GM23338 (cell line): Measurements from ENCODE around the gene CCN2. TPM values are rescaled to one million over a fixed set of nuclear protein-coding genes. Genes with fewer than 3 reads are reported as not detected.
A peak's percentile ranks its signal among the peaks of the same experiment; 100 is the strongest.

Experiments
- ATAC-seq: fragments of 200-7000 bp; cut with Tn5 transposase; 3 replicates; pipeline ENCODE4 v1.9.1; 2020
- DNase-seq: peaks from one replicate; pipeline ENCODE4 v3.0.0-alpha.2; 2015; ENCODE audit warnings: low spot score
- H2AFZ ChIP-seq: fragments of 200-600 bp; sonication (generic); 2 replicates; pipeline ENCODE4 v1.8.0; 2016; ENCODE audit warnings: antibody characterized with exemption, mild to moderate bottlenecking, moderate library complexity
- H3F3A ChIP-seq: fragments of 200-600 bp; sonication (generic); replicated peaks from 2 replicates; pipeline ENCODE4 v1.8.0; 2017; ENCODE audit warnings: antibody characterized with exemption, mixed run types, low read depth
- H3K27ac ChIP-seq: fragments of 200-600 bp; sonication (generic); 2 replicates; pipeline ENCODE4 v1.6.1; 2016; ENCODE audit warnings: low read depth
- H3K27me3 ChIP-seq: fragments of 200-600 bp; sonication (generic); 2 replicates; pipeline ENCODE4 v1.8.0; 2016; ENCODE audit warnings: mild to moderate bottlenecking, mixed run types, moderate library complexity; ENCODE audit not compliant: insufficient read depth
- H3K36me3 ChIP-seq: fragments of 200-600 bp; sonication (generic); 2 replicates; pipeline ENCODE4 v1.8.0; 2016; ENCODE audit warnings: mild to moderate bottlenecking; ENCODE audit not compliant: insufficient read depth
- H3K4me1 ChIP-seq: fragments of 200-600 bp; sonication (generic); 2 replicates; pipeline ENCODE4 v1.8.0; 2016; ENCODE audit warnings: mild to moderate bottlenecking, moderate library complexity; ENCODE audit not compliant: insufficient read depth
- H3K4me2 ChIP-seq: fragments of 200-600 bp; sonication (generic); 2 replicates; pipeline ENCODE4 v1.7.1; 2017; ENCODE audit warnings: mixed run types
- H3K4me3 ChIP-seq: fragments of 200-600 bp; sonication (generic); 2 replicates; pipeline ENCODE4 v1.6.1; 2016; ENCODE audit warnings: mixed run types
- H3K79me2 ChIP-seq: fragments of 200-600 bp; sonication (generic); replicated peaks from 2 replicates; pipeline ENCODE4 v1.8.0; 2017; ENCODE audit warnings: mild to moderate bottlenecking; ENCODE audit not compliant: insufficient read depth
- H3K9me2 ChIP-seq: fragments of 200-600 bp; sonication (generic); 2 replicates; pipeline ENCODE4 v1.8.0; 2017; ENCODE audit not compliant: insufficient read depth
- H4K20me1 ChIP-seq: fragments of 200-600 bp; sonication (generic); replicated peaks from 2 replicates; pipeline ENCODE4 v1.8.0; 2017; ENCODE audit warnings: mild to moderate bottlenecking; ENCODE audit not compliant: insufficient read depth
- H3K27ac Mint-ChIP-seq: 2 replicates; pipeline ENCODE4 v1.8.0; 2020; ENCODE audit warnings: inconsistent platforms, mild to moderate bottlenecking, moderate library complexity, mixed read lengths
- H3K27me3 Mint-ChIP-seq: 3 replicates; pipeline ENCODE4 v1.8.0; 2022; ENCODE audit warnings: low read depth, mild to moderate bottlenecking, moderate library complexity, mixed read lengths, inconsistent platforms; ENCODE audit not compliant: insufficient read depth, poor library complexity
- H3K36me3 Mint-ChIP-seq: 3 replicates; pipeline ENCODE4 v1.8.0; 2021; ENCODE audit warnings: low read depth, mild to moderate bottlenecking, inconsistent platforms, moderate library complexity, mixed read lengths
- H3K4me1 Mint-ChIP-seq: 3 replicates; pipeline ENCODE4 v1.8.0; 2020; ENCODE audit warnings: mild to moderate bottlenecking, inconsistent platforms, mixed read lengths
- H3K4me3 Mint-ChIP-seq: 3 replicates; pipeline ENCODE4 v1.8.0; 2021; ENCODE audit warnings: moderate library complexity, mild to moderate bottlenecking, inconsistent platforms, mixed read lengths
- H3K9me3 Mint-ChIP-seq: 3 replicates; pipeline ENCODE4 v1.8.0; 2020; ENCODE audit warnings: moderate library complexity, mild to moderate bottlenecking, inconsistent platforms, mixed read lengths
- CREB1 ChIP-seq: fragments of 250-450 bp; sonication (Bioruptor Pico); IDR thresholded peaks from 2 replicates; pipeline ENCODE4 v1.5.0; 2020; ENCODE audit warnings: low read depth, mild to moderate bottlenecking, moderate library complexity
- EZH2 ChIP-seq: fragments of 200-600 bp; sonication (generic); IDR thresholded peaks from one replicate; pipeline ENCODE4 v1.8.0; 2017; ENCODE audit warnings: antibody characterized with exemption, mild to moderate bottlenecking, low read depth; ENCODE audit not compliant: unreplicated experiment
- EZH2phosphoT487 ChIP-seq: fragments of 200-600 bp; sonication (generic); IDR thresholded peaks from one replicate; pipeline ENCODE4 v1.8.1; 2018; ENCODE audit warnings: antibody characterized with exemption; ENCODE audit not compliant: unreplicated experiment
- JUNB ChIP-seq: IDR thresholded peaks from one replicate; pipeline ENCODE4 v1.6.1; 2016; ENCODE audit warnings: antibody characterized with exemption; ENCODE audit not compliant: unreplicated experiment
- NANOG ChIP-seq: IDR thresholded peaks from 2 replicates; pipeline ENCODE4 v1.6.1; 2016; ENCODE audit warnings: antibody characterized with exemption, borderline replicate concordance
- POLR2AphosphoS5 ChIP-seq: IDR thresholded peaks from 2 replicates; pipeline ENCODE4 v1.6.1; 2016; ENCODE audit warnings: antibody characterized with exemption, low read depth
- STAT1 ChIP-seq: IDR thresholded peaks from one replicate; pipeline ENCODE4 v1.6.1; 2016; ENCODE audit warnings: antibody characterized with exemption; ENCODE audit not compliant: unreplicated experiment
- ZNF114 ChIP-seq: fragments of 250-450 bp; sonication (Bioruptor Pico); IDR thresholded peaks from 2 replicates; pipeline ENCODE4 v1.5.0; 2020; ENCODE audit warnings: mild to moderate bottlenecking, moderate library complexity
- ZNF331 ChIP-seq: fragments of 250-450 bp; sonication (Bioruptor Pico); IDR thresholded peaks from 2 replicates; pipeline ENCODE4 v1.5.0; 2020; ENCODE audit warnings: low read depth, mild to moderate bottlenecking, moderate library complexity
- ZNF462 ChIP-seq: fragments of 250-450 bp; sonication (Bioruptor Pico); IDR thresholded peaks from 2 replicates; pipeline ENCODE4 v1.5.0; 2020; ENCODE audit warnings: mild to moderate bottlenecking, moderate library complexity
- polyA plus RNA-seq: library from polyadenylated mRNA; unstranded; fragments of >200 nt; fragmentation: Nextera tagmentation; extraction: Ambion mirVana; gene quantifications from 2 replicates; pipeline ENCODE4 v1.2.1, GENCODE V29; 2016
- total RNA-seq: library from RNA; depleted of rRNA; stranded (reverse); fragments of >200 nt; shearing (Covaris generic); gene quantifications from 2 replicates; pipeline ENCODE4 v1.2.3, GENCODE V29; 2014
- TF ChIP-seq, protein P1 (sequence below), 2 experiments: fragments of 200-600 bp in 1 of 2; sonication (generic) in 1 of 2; conservative IDR thresholded peaks; 2 replicates each; pipeline versions ENCODE4 v1.5.1 to v1.6.1; 2016 to 2017; ENCODE audit warnings: antibody characterized with exemption in 2 of 2, low read depth in 2 of 2, mild to moderate bottlenecking in 2 of 2, moderate library complexity in 1 of 2
- TF ChIP-seq, protein P2 (sequence below): IDR thresholded peaks from 2 replicates; pipeline ENCODE4 v1.6.1; 2016; ENCODE audit warnings: antibody characterized with exemption
- TF ChIP-seq, protein P3 (sequence below): IDR thresholded peaks from one replicate; pipeline ENCODE4 v1.6.1; 2018; ENCODE audit warnings: antibody characterized with exemption; ENCODE audit not compliant: unreplicated experiment

The CCN2 gene
- total and polyA plus RNA-seq, 2 experiments from 2014 or later = 128 to 159 TPM

GRCh38 chr6:131952886-131953509 is 1.8 kb upstream of the CCN2 start:
- Mint-ChIP-seq H3K27ac (peak overlapping the region; percentile 97), H3K36me3 (peaks cover 26% of the 10 kb centered on the region), H3K4me1 (peaks cover 70% of the 10 kb centered on the region), H3K4me3 (peak overlapping the region; percentile 76), H3K9me3 (peaks cover 5% of the 10 kb centered on the region; the same call in 2 of the 3 replicates), H3K27me3 (peaks cover 24% of the 10 kb centered on the region)
- Histone ChIP-seq H3K27ac (peak overlapping the region; percentile 77), H2AFZ (no peak overlapping the region), H3K4me1 (peaks cover 56% of the 10 kb centered on the region), H3K27me3 (no peaks in the 10 kb centered on the region), H3K79me2 (peaks cover 24% of the 10 kb centered on the region), H3K4me2 (peak overlapping the region; percentile 68), H3K4me3 (peak overlapping the region; percentile 31; the same call in 1 of the 2 replicates), H3K36me3 (peaks cover 19% of the 10 kb centered on the region), H3F3A (peaks cover 12% of the 10 kb centered on the region), H3K9me2 (no peaks in the 10 kb centered on the region), H4K20me1 (peaks cover 15% of the 10 kb centered on the region)
- TF ChIP-seq ZNF331 (CRISPR knock-in tag) (no peak), EZH2phosphoT487 (no peak), POLR2AphosphoS5 (no peak), CREB1 (CRISPR knock-in tag) (no peak), JUNB (no peak), ZNF462 (peak; percentile 47), NANOG (peak; percentile 81), ZNF114 (CRISPR knock-in tag) (0 out of 2 replicates have a peak, but pooled peaks have one; percentile 66), STAT1 (no peak), EZH2 (no peak)
- TF ChIP-seq, protein P1, sequence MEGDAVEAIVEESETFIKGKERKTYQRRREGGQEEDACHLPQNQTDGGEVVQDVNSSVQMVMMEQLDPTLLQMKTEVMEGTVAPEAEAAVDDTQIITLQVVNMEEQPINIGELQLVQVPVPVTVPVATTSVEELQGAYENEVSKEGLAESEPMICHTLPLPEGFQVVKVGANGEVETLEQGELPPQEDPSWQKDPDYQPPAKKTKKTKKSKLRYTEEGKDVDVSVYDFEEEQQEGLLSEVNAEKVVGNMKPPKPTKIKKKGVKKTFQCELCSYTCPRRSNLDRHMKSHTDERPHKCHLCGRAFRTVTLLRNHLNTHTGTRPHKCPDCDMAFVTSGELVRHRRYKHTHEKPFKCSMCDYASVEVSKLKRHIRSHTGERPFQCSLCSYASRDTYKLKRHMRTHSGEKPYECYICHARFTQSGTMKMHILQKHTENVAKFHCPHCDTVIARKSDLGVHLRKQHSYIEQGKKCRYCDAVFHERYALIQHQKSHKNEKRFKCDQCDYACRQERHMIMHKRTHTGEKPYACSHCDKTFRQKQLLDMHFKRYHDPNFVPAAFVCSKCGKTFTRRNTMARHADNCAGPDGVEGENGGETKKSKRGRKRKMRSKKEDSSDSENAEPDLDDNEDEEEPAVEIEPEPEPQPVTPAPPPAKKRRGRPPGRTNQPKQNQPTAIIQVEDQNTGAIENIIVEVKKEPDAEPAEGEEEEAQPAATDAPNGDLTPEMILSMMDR (conservative IDR thresholded peaks at IDR 0.05; ENCODE audit: low read depth in 2 of 2) = no peak
- TF ChIP-seq, protein P2, sequence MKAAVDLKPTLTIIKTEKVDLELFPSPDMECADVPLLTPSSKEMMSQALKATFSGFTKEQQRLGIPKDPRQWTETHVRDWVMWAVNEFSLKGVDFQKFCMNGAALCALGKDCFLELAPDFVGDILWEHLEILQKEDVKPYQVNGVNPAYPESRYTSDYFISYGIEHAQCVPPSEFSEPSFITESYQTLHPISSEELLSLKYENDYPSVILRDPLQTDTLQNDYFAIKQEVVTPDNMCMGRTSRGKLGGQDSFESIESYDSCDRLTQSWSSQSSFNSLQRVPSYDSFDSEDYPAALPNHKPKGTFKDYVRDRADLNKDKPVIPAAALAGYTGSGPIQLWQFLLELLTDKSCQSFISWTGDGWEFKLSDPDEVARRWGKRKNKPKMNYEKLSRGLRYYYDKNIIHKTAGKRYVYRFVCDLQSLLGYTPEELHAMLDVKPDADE = no peak
- TF ChIP-seq, protein P3, sequence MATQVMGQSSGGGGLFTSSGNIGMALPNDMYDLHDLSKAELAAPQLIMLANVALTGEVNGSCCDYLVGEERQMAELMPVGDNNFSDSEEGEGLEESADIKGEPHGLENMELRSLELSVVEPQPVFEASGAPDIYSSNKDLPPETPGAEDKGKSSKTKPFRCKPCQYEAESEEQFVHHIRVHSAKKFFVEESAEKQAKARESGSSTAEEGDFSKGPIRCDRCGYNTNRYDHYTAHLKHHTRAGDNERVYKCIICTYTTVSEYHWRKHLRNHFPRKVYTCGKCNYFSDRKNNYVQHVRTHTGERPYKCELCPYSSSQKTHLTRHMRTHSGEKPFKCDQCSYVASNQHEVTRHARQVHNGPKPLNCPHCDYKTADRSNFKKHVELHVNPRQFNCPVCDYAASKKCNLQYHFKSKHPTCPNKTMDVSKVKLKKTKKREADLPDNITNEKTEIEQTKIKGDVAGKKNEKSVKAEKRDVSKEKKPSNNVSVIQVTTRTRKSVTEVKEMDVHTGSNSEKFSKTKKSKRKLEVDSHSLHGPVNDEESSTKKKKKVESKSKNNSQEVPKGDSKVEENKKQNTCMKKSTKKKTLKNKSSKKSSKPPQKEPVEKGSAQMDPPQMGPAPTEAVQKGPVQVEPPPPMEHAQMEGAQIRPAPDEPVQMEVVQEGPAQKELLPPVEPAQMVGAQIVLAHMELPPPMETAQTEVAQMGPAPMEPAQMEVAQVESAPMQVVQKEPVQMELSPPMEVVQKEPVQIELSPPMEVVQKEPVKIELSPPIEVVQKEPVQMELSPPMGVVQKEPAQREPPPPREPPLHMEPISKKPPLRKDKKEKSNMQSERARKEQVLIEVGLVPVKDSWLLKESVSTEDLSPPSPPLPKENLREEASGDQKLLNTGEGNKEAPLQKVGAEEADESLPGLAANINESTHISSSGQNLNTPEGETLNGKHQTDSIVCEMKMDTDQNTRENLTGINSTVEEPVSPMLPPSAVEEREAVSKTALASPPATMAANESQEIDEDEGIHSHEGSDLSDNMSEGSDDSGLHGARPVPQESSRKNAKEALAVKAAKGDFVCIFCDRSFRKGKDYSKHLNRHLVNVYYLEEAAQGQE = no peak
- peak; percentile 8 for ATAC-seq
- peak; percentile 87 for DNase-seq
